ENCODE measurements around the gene DNAH8.

Gene DNAH8

GRCh38 chr6:39043776-39044175, 328.7 kb downstream of the DNAH8 start:
- Histone ChIP-seq H3K4me2 (ENCODE audit: low read depth, low read length, poor library complexity, severe bottlenecking) (no peak overlapping the region), H3K79me2 (ENCODE audit: insufficient read depth, low read length) (no peaks in the 10 kb centered on the region), H2AFZ (ENCODE audit: low read depth, low read length, severe bottlenecking) (no peak overlapping the region), H3K36me3 (ENCODE audit: low read length) (no peaks in the 10 kb centered on the region), H3K9me3 (ENCODE audit: insufficient read depth, low read length) (no peaks in the 10 kb centered on the region), H4K20me1 (ENCODE audit: low read depth, low read length) (no peaks in the 10 kb centered on the region), H3K9ac (ENCODE audit: low read length) (no peak overlapping the region), H3K9me2 (replicated peaks; ENCODE audit: insufficient read depth, low read length) (no peaks in the 10 kb centered on the region), H3F3A (ENCODE audit: insufficient read depth) (no peaks in the 10 kb centered on the region), H3K27me3 (ENCODE audit: low read length) (no peaks in the 10 kb centered on the region), H3K27ac (ENCODE audit: low read depth, low read length) (no peak overlapping the region), H3K4me3 (ENCODE audit: insufficient read depth, low read length, poor library complexity, severe bottlenecking) (no peak overlapping the region)
- no peak for TF ChIP-seq EZH2phosphoT487 (conservative IDR thresholded peaks at IDR 0.05; ENCODE audit: low read length)
- TF ChIP-seq CTCF (IDR thresholded peaks at IDR 0.05; ENCODE audit: insufficient read depth, low read length, poor library complexity, severe bottlenecking) = no peak

- no peaks in the 10 kb centered on the region for H4K20me1 ChIP-seq (ENCODE audit: low read depth, low read length)
- no peak overlapping the region for H3K27ac ChIP-seq (ENCODE audit: low read depth, low read length)
- TF ChIP-seq EZH2phosphoT487 (conservative IDR thresholded peaks at IDR 0.05; ENCODE audit: low read length) (no peak), CTCF (IDR thresholded peaks at IDR 0.05; ENCODE audit: insufficient read depth, low read length, poor library complexity, severe bottlenecking) (no peak)
- no peaks in the 10 kb centered on the region for H3K27me3 ChIP-seq (ENCODE audit: low read length)
- no peak overlapping the region for H3K9ac ChIP-seq (ENCODE audit: low read length)
- H3K9me2 ChIP-seq (replicated peaks; ENCODE audit: insufficient read depth, low read length) = no peaks in the 10 kb centered on the region
- H3K4me3 ChIP-seq (ENCODE audit: insufficient read depth, low read length, poor library complexity, severe bottlenecking) = no peak overlapping the region
- H3K4me2 ChIP-seq (ENCODE audit: low read depth, low read length, poor library complexity, severe bottlenecking) = no peak overlapping the region
- H3K36me3 ChIP-seq (ENCODE audit: low read length) = no peaks in the 10 kb centered on the region
- no peaks in the 10 kb centered on the region for H3K9me3 ChIP-seq (ENCODE audit: insufficient read depth, low read length)
- H2AFZ ChIP-seq (ENCODE audit: low read depth, low read length, severe bottlenecking) = no peak overlapping the region
- H3K79me2 ChIP-seq (ENCODE audit: insufficient read depth, low read length) = no peaks in the 10 kb centered on the region
- H3F3A ChIP-seq (ENCODE audit: insufficient read depth) = no peaks in the 10 kb centered on the region
Observed at GRCh38 chr6:39044181-39044580, 329.1 kb downstream of the DNAH8 start.

GRCh38 chr6:39047434-39048327, 332.6 kb downstream of the DNAH8 start:
- no peak overlapping the region for H3K4me2 ChIP-seq (ENCODE audit: low read depth, low read length, poor library complexity, severe bottlenecking)
- H3K27ac ChIP-seq (ENCODE audit: low read depth, low read length) = no peak overlapping the region

More at GRCh38 chr6:39047434-39048327, 332.6 kb downstream of the DNAH8 start:
- no peaks in the 10 kb centered on the region for H3K9me3 ChIP-seq (ENCODE audit: insufficient read depth, low read length)
- no peaks in the 10 kb centered on the region for H4K20me1 ChIP-seq (ENCODE audit: low read depth, low read length)
- no peaks in the 10 kb centered on the region for H3K79me2 ChIP-seq (ENCODE audit: insufficient read depth, low read length)
- no peak for TF ChIP-seq EZH2phosphoT487 (conservative IDR thresholded peaks at IDR 0.05; ENCODE audit: low read length)
- no peak for TF ChIP-seq CTCF (IDR thresholded peaks at IDR 0.05; ENCODE audit: insufficient read depth, low read length, poor library complexity, severe bottlenecking)
- H3K9ac ChIP-seq (ENCODE audit: low read length) = no peak overlapping the region
- no peak overlapping the region for H2AFZ ChIP-seq (ENCODE audit: low read depth, low read length, severe bottlenecking)
- H3K27me3 ChIP-seq (ENCODE audit: low read length) = no peaks in the 10 kb centered on the region
- H3K4me3 ChIP-seq (ENCODE audit: insufficient read depth, low read length, poor library complexity, severe bottlenecking) = no peak overlapping the region
- H3K9me2 ChIP-seq (replicated peaks; ENCODE audit: insufficient read depth, low read length) = no peaks in the 10 kb centered on the region
- H3F3A ChIP-seq (ENCODE audit: insufficient read depth) = no peaks in the 10 kb centered on the region
- H3K36me3 ChIP-seq (ENCODE audit: low read length) = no peaks in the 10 kb centered on the region

Measured in SU-DHL-6 (cell line).